ENCODE measurements around the gene SIX3.

The SIX3 gene

GRCh38 chr2:44930274-44931197, 11.0 kb upstream of the SIX3 start:
- DNase-seq: no peak

- DNase-seq: peak in 1 of 56 donors; percentile 22
Observed at GRCh38 chr2:44931198-44931780, 10.2 kb upstream of the SIX3 start.

- DNase-seq: no peak
Observed at GRCh38 chr2:44932079-44932478, 9.4 kb upstream of the SIX3 start.

- DNase-seq: no peak
Observed at GRCh38 chr2:44932564-44933392, 8.7 kb upstream of the SIX3 start.

- DNase-seq: no peak
Observed at GRCh38 chr2:44933434-44933951, 8.0 kb upstream of the SIX3 start.

GRCh38 chr2:44934038-44934982, 7.2 kb upstream of the SIX3 start:
- no peak for DNase-seq

GRCh38 chr2:44934983-44935728, 6.3 kb upstream of the SIX3 start:
- no peak for DNase-seq

GRCh38 chr2:44935729-44936098, 5.8 kb upstream of the SIX3 start:
- DNase-seq: no peak

- DNase-seq: no peak
Observed at GRCh38 chr2:44936275-44936674, 5.2 kb upstream of the SIX3 start.

- DNase-seq: no peak
Observed at GRCh38 chr2:44936715-44937687, 4.5 kb upstream of the SIX3 start.

GRCh38 chr2:44937688-44938240, 3.7 kb upstream of the SIX3 start:
- DNase-seq: peak in 3 of 56 donors; percentile 24 to 38 (median 33)

GRCh38 chr2:44938287-44939105, 3.0 kb upstream of the SIX3 start:
- peak in 1 of 56 donors; percentile 44 for DNase-seq

GRCh38 chr2:44939106-44940048, 2.1 kb upstream of the SIX3 start:
- DNase-seq: no peak

- no peak for DNase-seq
Observed at GRCh38 chr2:44940049-44940494, 1.4 kb upstream of the SIX3 start.

GRCh38 chr2:44940732-44941464, 604 bp upstream of the SIX3 start:
- no peak for DNase-seq
